Natural killer cell treated with Interleukin-12 subunit alpha and Interleukin-12 subunit beta and Interleukin-15 and Interleukin-18, amount 100 ng/mL, for 72 hours (primary cell): ENCODE data around the gene VRK3. TPM values are rescaled to one million over a fixed set of nuclear protein-coding genes. Genes with fewer than 3 reads are reported as not detected.
"Not testable (repeated sequence)": the region's sequence is repeated elsewhere in the genome, so short reads cannot be mapped to it uniquely, and the experiment has no call there.

Experiments
- ATAC-seq, 2 donors: fragments of 150-1000 bp; cut with Tn5 transposase in 1 of 2; sonication (Bioruptor Pico), chemical (Tn5 transposase) in 1 of 2; 2 replicates each; pipeline ENCODE4 v1.10.0; 2021
- DNase-seq: peaks from one replicate; pipeline ENCODE4 v3.0.0; 2022; ENCODE audit warnings: low spot score
- H3K27ac Mint-ChIP-seq, 2 donors: 1 replicate in 1 of 2; 2 replicates in 1 of 2; pipeline ENCODE4 v1.8.0; 2022; ENCODE audit warnings: mixed read lengths in 2 of 2, mild to moderate bottlenecking in 1 of 2, moderate library complexity in 1 of 2
- H3K27me3 Mint-ChIP-seq, 2 donors: 1 replicate in 1 of 2; 2 replicates in 1 of 2; pipeline ENCODE4 v1.8.0; 2022; ENCODE audit warnings: mixed read lengths in 2 of 2
- H3K36me3 Mint-ChIP-seq: one replicate; pipeline ENCODE4 v1.8.0; 2022; ENCODE audit warnings: mixed read lengths
- H3K4me1 Mint-ChIP-seq, 2 donors: 1 replicate in 1 of 2; 2 replicates in 1 of 2; pipeline ENCODE4 v1.8.0; 2022; ENCODE audit warnings: low read depth in 2 of 2, mixed read lengths in 2 of 2, mild to moderate bottlenecking in 1 of 2
- H3K4me3 Mint-ChIP-seq: one replicate; pipeline ENCODE4 v1.8.0; 2022; ENCODE audit warnings: mixed read lengths
- H3K9me3 Mint-ChIP-seq: 2 replicates; pipeline ENCODE4 v1.8.0; 2022; ENCODE audit warnings: mixed read lengths
- total RNA-seq, 2 donors: library from RNA; stranded (reverse); gene quantifications; one replicate each; pipeline ENCODE4 v1.2.3, GENCODE V29; 2022

VRK3 gene
- total RNA-seq, 2 donors from 2014 or later: 52.1 to 70.9 TPM

- DNase-seq (no peak), ATAC-seq (no peak)
- no peak overlapping the region for H3K27ac Mint-ChIP-seq
- no peaks in the 10 kb centered on the region for H3K9me3 Mint-ChIP-seq
- H3K4me1 Mint-ChIP-seq: peaks cover 0 to 15% of the 10 kb centered on the region in 2 donors
- peaks cover 4% of the 10 kb centered on the region for H3K36me3 Mint-ChIP-seq
- no peaks in the 10 kb centered on the region for H3K27me3 Mint-ChIP-seq
- H3K4me3 Mint-ChIP-seq: no peak overlapping the region
Measured at GRCh38 chr19:49975051-49975450, 50.1 kb downstream of the VRK3 start.

GRCh38 chr19:49973987-49974386 lies 51.2 kb downstream of the VRK3 start:
- no peak for ATAC-seq
- H3K9me3 Mint-ChIP-seq: no peaks in the 10 kb centered on the region

GRCh38 chr19:49972841-49973240 lies 52.3 kb downstream of the VRK3 start:
- peaks cover 4% of the 10 kb centered on the region for H3K36me3 Mint-ChIP-seq
- DNase-seq (no peak), ATAC-seq (no peak)
- no peaks in the 10 kb centered on the region for H3K9me3 Mint-ChIP-seq
- no peak overlapping the region for H3K4me3 Mint-ChIP-seq
- no peaks in the 10 kb centered on the region for H3K27me3 Mint-ChIP-seq
- H3K4me1 Mint-ChIP-seq: peaks cover 0 to 15% of the 10 kb centered on the region in 2 donors
- H3K27ac Mint-ChIP-seq: no peak overlapping the region

More at GRCh38 chr19:49973987-49974386, 51.2 kb downstream of the VRK3 start:
- Mint-ChIP-seq H3K27ac (no peak overlapping the region), H3K4me1 (peaks cover 0 to 15% of the 10 kb centered on the region in 2 donors), H3K4me3 (no peak overlapping the region), H3K27me3 (no peaks in the 10 kb centered on the region), H3K36me3 (peaks cover 4% of the 10 kb centered on the region)
- DNase-seq: no peak

- Mint-ChIP-seq H3K36me3 (peaks cover 4% of the 10 kb centered on the region), H3K4me3 (no peak overlapping the region), H3K4me1 (peaks cover 0 to 15% of the 10 kb centered on the region in 2 donors), H3K27ac (no peak overlapping the region), H3K9me3 (no peaks in the 10 kb centered on the region), H3K27me3 (no peaks in the 10 kb centered on the region)
- no peak for ATAC-seq
- no peak for DNase-seq
Measured at GRCh38 chr19:49971991-49972411, 53.2 kb downstream of the VRK3 start.

GRCh38 chr19:49969355-49969754 lies 55.8 kb downstream of the VRK3 start:
- peaks cover 6 to 11% of the 10 kb centered on the region in 2 donors for H3K4me1 Mint-ChIP-seq
- H3K27me3 Mint-ChIP-seq, H3K4me3 Mint-ChIP-seq, H3K27ac Mint-ChIP-seq, H3K9me3 Mint-ChIP-seq, DNase-seq, H3K36me3 Mint-ChIP-seq: not testable (repeated sequence)
- peak in 1 of 2 donors; percentile 4 for ATAC-seq

GRCh38 chr19:49968279-49968922 lies 56.8 kb downstream of the VRK3 start:
- Mint-ChIP-seq H3K27ac (no peak overlapping the region), H3K4me3 (no peak overlapping the region), H3K9me3 (no peaks in the 10 kb centered on the region), H3K4me1 (peaks cover 6 to 7% of the 10 kb centered on the region in 2 donors), H3K36me3 (no peaks in the 10 kb centered on the region), H3K27me3 (peaks cover 2 to 4% of the 10 kb centered on the region in 2 donors)
- DNase-seq: peak; percentile 32
- no peak for ATAC-seq

- H3K4me3 Mint-ChIP-seq, H3K4me1 Mint-ChIP-seq, H3K27me3 Mint-ChIP-seq, ATAC-seq, DNase-seq, H3K27ac Mint-ChIP-seq, H3K36me3 Mint-ChIP-seq, H3K9me3 Mint-ChIP-seq: not testable (repeated sequence)
Measured at GRCh38 chr19:49960980-49961379, 64.2 kb downstream of the VRK3 start, which contains the start of gene SIGLEC11. TSS of gene SIGLEC11 (minus strand) at chr19:49961172. CDS start at chr19:49961081, 91 bp downstream.

GRCh38 chr19:49959892-49960291 lies 65.3 kb downstream of the VRK3 start:
- not testable (repeated sequence) for H3K9me3 Mint-ChIP-seq, H3K4me1 Mint-ChIP-seq, H3K36me3 Mint-ChIP-seq, H3K4me3 Mint-ChIP-seq, H3K27ac Mint-ChIP-seq
- peak; percentile 18 for DNase-seq
- peaks cover 9 to 15% of the 10 kb centered on the region in 2 donors for H3K27me3 Mint-ChIP-seq
- ATAC-seq: peak in 1 of 2 donors; percentile 34

GRCh38 chr19:49958596-49958995 lies 66.6 kb downstream of the VRK3 start:
- H3K36me3 Mint-ChIP-seq, H3K27ac Mint-ChIP-seq, ATAC-seq, H3K9me3 Mint-ChIP-seq, H3K4me3 Mint-ChIP-seq, H3K4me1 Mint-ChIP-seq: not testable (repeated sequence)
- DNase-seq: peak; percentile 20
- H3K27me3 Mint-ChIP-seq: peaks cover 15 to 20% of the 10 kb centered on the region in 2 donors

GRCh38 chr19:49958144-49958543 lies 67.0 kb downstream of the VRK3 start:
- DNase-seq (peak; percentile 48), ATAC-seq (peak in 1 of 2 donors; percentile 20)
- peaks cover 16 to 20% of the 10 kb centered on the region in 2 donors for H3K27me3 Mint-ChIP-seq
- not testable (repeated sequence) for H3K4me1 Mint-ChIP-seq, H3K4me3 Mint-ChIP-seq, H3K36me3 Mint-ChIP-seq, H3K27ac Mint-ChIP-seq, H3K9me3 Mint-ChIP-seq

GRCh38 chr19:49957262-49957915 lies 67.8 kb downstream of the VRK3 start:
- DNase-seq: peak; percentile 55
- H3K27me3 Mint-ChIP-seq: peaks cover 19 to 23% of the 10 kb centered on the region in 2 donors
- ATAC-seq: no peak
- no peaks in the 10 kb centered on the region for H3K9me3 Mint-ChIP-seq
- peaks cover 8 to 9% of the 10 kb centered on the region in 2 donors for H3K4me1 Mint-ChIP-seq
- H3K27ac Mint-ChIP-seq: no peak overlapping the region
- H3K36me3 Mint-ChIP-seq: no peaks in the 10 kb centered on the region
- H3K4me3 Mint-ChIP-seq: no peak overlapping the region

GRCh38 chr19:49956115-49956495 lies 69.1 kb downstream of the VRK3 start:
- no peaks in the 10 kb centered on the region for H3K36me3 Mint-ChIP-seq
- no peak overlapping the region for H3K4me3 Mint-ChIP-seq
- peaks cover 8 to 9% of the 10 kb centered on the region in 2 donors for H3K4me1 Mint-ChIP-seq
- no peak overlapping the region for H3K27ac Mint-ChIP-seq
- ATAC-seq (no peak), DNase-seq (peak; percentile 38)
- H3K27me3 Mint-ChIP-seq: peaks cover 22 to 23% of the 10 kb centered on the region in 2 donors
- no peaks in the 10 kb centered on the region for H3K9me3 Mint-ChIP-seq

GRCh38 chr19:49954933-49955332 lies 70.2 kb downstream of the VRK3 start:
- Mint-ChIP-seq H3K4me1 (peaks cover 8 to 9% of the 10 kb centered on the region in 2 donors), H3K36me3 (no peaks in the 10 kb centered on the region), H3K9me3 (no peaks in the 10 kb centered on the region), H3K27me3 (peaks cover 22 to 23% of the 10 kb centered on the region in 2 donors), H3K4me3 (no peak overlapping the region), H3K27ac (no peak overlapping the region)
- DNase-seq: peak; percentile 8
- ATAC-seq: no peak

GRCh38 chr19:49954092-49954829 lies 70.9 kb downstream of the VRK3 start:
- ATAC-seq (no peak), DNase-seq (peak; percentile 39)
- peaks cover 22 to 23% of the 10 kb centered on the region in 2 donors for H3K27me3 Mint-ChIP-seq
- no peak overlapping the region for H3K27ac Mint-ChIP-seq
- H3K9me3 Mint-ChIP-seq: no peaks in the 10 kb centered on the region
- H3K4me1 Mint-ChIP-seq: peaks cover 8 to 9% of the 10 kb centered on the region in 2 donors
- H3K36me3 Mint-ChIP-seq: no peaks in the 10 kb centered on the region
- H3K4me3 Mint-ChIP-seq: no peak overlapping the region
